ENCODE results near the gene RUVBL2.

Gene RUVBL2

GRCh38 chr19:48993175-48994034 is at the start of gene RUVBL2, which contains the start of gene GYS1:
Gene RUVBL2, plus strand, starts transcription at chr19:48993887. Its CDS starts 25 bp downstream, at chr19:48993912.
Gene GYS1, minus strand, starts transcription at chr19:48993309. Its CDS starts 197 bp downstream, at chr19:48993112.
- peak; percentile 97 to 100 (median 99) for DNase-seq
- intact Hi-C loops (cut with DNase I), result no loop called here

DNA sequence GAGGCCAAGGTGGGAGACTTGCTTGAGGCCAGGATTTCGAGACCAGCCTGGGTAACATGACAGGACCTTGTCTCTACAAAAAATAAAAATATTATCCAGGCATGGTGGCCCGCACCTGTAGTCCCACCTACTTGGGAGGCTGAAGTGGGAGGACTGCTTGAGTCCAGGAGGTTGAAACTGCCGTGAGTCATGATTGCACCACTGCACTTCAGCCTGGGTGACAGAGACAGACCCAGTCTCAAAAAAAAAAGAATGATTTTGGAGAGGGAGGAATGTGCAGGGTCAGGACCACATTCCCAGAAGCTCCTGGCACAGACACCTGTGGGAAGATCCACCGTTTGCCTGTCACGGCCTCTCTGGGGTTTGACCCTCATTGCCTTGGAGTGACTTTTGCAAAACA is 48.3 kb upstream of the RUVBL2 start:
- DNase-seq, result no peak
- intact Hi-C loops (cut with DNase I), result no loop called here

GRCh38 chr19:48945817-48946216 is 47.9 kb upstream of the RUVBL2 start:
- intact Hi-C loops (cut with DNase I), result no loop called here
- no peak for DNase-seq

GRCh38 chr19:48946463-48947257 is 47.0 kb upstream of the RUVBL2 start:
- no peak for DNase-seq
- intact Hi-C loops (cut with DNase I), result no loop called here

DNA sequence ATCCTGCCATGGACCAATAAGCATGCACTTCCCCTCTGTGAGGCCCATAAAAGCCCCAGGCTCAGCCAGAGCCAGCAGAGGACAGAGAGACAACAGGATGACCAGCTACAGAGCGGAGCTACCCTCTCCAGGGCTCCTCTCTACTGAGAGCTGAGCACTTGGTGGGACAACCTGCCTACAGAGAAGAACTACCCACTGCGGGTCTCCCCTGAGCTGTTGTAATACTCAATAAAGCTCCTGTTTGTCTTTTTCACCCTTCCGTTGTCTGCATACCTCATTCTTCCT is 46.5 kb upstream of the RUVBL2 start:
- intact Hi-C loops (cut with DNase I), result no loop called here
- DNase-seq, result no peak

- no peak for DNase-seq
- intact Hi-C loops (cut with DNase I), result no loop called here
Observed at GRCh38 chr19:48950159-48950558, 43.5 kb upstream of the RUVBL2 start.

DNA sequence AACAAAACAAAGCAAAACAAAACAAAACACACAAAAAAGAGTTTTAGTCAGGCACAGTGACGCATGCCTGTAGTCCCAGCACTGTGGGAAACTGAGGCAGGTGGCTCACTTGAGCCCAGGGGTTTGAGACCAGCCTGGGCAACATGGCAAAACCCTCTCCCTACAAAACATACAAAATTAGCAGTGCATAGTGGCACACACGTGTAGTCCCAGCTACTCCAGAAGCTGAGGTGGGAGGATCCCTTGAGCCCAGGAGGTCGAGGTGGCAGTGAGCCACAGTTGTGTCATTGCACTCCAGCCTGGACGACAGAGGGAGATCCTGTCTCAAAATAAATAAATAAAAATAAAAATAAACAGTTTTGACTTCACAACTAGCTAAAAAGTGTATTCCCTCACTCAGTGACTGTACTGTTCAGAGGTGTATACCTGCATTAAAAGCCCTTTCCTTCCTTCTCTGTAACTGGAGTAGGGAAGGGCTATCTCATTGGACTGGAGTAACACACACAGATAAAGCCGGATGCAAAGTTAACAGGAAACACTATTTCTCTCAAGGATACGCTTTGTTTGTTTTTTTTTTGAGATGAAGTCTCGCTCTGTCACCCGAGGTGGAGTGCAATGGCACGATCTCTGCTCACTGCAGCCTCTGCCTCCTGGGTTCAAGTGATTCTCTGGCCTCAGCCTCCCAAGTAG is 42.7 kb upstream of the RUVBL2 start:
- intact Hi-C loops (cut with DNase I), result no loop called here

DNA sequence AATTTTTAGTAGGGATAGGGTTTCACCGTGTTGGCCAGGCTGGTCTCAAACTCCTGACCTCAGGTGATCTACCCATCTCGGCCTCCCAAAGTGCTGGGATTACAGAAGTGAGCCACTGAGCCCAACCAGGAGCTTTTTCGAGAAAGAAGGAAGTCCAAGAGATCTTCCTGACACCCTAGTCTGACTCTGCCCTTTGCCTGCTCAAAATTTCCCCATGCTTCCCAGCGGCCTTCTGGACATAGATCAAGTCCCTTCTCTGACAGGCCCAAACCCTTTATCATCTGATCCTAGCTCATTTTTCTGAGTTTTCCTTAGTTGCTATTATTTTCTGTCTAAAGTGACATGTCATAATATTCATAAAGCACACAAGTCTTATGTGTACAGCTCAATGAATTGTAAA is 40.5 kb upstream of the RUVBL2 start:
- intact Hi-C loops (cut with DNase I), result no loop called here

More for the DNA sequence above, 42.7 kb upstream of the RUVBL2 start:
- DNase-seq, result no peak

GRCh38 chr19:48953990-48954594 is 39.6 kb upstream of the RUVBL2 start:
- intact Hi-C loops (cut with DNase I), result no loop called here
- DNase-seq, result no peak

More for the DNA sequence above, 40.5 kb upstream of the RUVBL2 start:
- no peak for DNase-seq

DNA sequence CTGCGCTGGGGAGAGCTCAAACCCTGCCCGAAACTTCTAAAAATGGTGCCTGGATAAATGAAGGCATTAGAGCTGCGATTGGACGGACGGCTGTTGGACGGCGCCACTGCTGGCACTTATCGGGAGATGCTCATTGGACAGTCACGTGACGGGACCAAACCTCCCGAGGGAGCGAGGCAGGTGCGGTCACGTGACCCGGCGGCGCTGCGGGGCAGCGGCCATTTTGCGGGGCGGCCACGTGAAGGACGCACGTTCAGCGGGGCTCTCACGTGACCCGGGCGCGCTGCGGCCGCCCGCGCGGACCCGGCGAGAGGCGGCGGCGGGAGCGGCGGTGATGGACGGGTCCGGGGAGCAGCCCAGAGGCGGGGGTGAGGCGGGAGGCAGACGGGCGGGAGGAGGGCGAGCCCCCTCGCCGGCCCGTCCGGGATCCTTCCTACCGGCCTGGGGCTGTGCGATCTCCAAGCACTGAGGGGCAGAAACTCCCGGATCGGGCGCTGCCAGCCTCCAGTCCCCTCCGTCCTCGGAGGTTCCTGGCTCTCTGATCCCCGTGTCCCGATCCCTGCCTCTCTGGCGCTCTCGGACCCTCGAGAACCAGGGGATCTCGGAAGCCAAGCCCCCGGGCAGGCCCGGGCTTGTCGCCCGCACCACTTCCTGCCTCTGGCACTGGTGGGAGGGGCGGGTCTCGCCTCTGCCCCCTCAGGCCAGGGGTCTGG is 38.9 kb upstream of the RUVBL2 start, which contains the start of gene BAX:
Gene BAX, plus strand, starts transcription at position 281 of the 713 bp plus-strand sequence. Its CDS starts 54 bp downstream, at position 335.
- DNase-seq, result peak; percentile 94 to 99 (median 96)
- intact Hi-C loops (cut with DNase I), result no loop called here

DNA sequence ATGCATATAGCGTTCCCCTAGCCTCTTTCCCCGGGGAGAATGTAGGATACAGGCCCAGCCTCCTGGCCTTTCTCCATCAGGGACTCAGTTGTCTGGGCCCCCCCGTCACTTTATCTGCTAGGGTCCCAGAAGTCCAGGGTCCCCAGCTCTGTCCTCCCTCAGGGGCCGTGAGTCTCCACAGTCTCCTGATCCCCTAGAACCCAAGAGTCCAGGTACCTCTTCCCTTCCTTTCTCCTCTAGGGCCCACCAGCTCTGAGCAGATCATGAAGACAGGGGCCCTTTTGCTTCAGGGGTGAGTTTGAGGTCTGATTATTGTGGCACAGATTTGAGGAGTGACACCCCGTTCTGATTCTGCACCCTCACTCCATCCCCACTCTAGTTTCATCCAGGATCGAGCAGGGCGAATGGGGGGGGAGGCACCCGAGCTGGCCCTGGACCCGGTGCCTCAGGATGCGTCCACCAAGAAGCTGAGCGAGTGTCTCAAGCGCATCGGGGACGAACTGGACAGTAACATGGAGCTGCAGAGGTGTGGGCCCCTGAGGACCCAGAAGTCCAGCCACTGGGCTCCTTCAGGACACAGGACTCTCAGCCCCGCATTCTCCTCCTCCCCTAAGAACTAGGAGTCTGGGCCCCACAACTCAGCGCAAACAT is 38.3 kb upstream of the RUVBL2 start:
- DNase-seq, result no peak
- intact Hi-C loops (cut with DNase I), result no loop called here

- intact Hi-C loops (cut with DNase I), result no loop called here
- DNase-seq, result no peak
Observed at GRCh38 chr19:48958006-48958405, 35.7 kb upstream of the RUVBL2 start.

DNA sequence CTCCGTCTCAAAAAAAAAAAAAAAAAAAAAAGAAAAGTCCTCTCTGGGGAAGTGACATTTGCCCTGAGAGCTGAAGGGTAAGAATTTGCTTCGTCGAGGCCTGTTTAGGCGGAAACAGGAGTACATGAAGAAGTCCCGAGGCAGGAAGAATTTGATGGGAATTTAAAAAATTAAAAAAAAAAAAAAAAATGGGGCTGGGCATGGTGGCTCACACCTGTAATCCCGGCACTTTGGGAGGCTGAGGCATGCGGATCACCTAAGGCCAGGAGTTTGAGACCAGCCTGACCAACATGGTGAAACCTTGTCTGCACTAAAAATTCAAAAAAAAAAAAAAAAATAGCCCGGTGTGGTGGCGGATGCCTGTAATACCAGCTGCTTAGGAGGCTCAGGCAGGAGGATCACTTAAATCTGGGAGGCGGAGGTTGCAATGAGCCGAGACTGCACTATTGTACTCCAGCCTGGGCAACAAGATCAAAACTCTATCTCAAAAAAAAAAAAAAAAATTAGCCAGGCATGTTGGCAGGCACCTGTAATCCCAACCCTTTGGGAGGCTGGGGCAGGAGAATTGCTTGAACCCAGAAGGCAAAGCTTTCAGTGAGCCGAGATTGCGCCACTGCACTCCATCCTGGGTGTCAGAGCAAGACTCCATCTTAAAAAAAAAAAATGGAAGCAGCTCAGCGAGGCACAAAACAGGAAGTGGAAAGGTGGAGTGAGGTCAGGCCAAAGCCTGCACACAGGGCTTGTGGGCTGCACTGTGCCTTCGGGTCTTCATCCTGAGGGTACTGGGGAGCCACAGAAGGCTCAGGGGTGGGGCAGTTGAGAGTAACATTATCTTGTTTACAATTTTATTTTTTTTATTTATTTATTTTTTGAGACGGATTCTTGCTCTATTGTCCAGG is 34.1 kb upstream of the RUVBL2 start:
- intact Hi-C loops (cut with DNase I), result loop anchor here (10.0 kb wide), 1 partner anchor 55 kb away; the partner anchor contains the start of gene NUCB1
- no peak for DNase-seq

- DNase-seq, result no peak
- intact Hi-C loops (cut with DNase I), result loop anchor here (10.0 kb wide), 1 partner anchor 56 kb away; the partner anchor contains the start of gene NUCB1
Observed at GRCh38 chr19:48961051-48961649, 32.5 kb upstream of the RUVBL2 start.

GRCh38 chr19:48961673-48962028 is 32.0 kb upstream of the RUVBL2 start:
- intact Hi-C loops (cut with DNase I), result loop anchor here (10.0 kb wide), 1 partner anchor 57 kb away; the partner anchor contains the start of gene NUCB1
- DNase-seq, result no peak

DNA sequence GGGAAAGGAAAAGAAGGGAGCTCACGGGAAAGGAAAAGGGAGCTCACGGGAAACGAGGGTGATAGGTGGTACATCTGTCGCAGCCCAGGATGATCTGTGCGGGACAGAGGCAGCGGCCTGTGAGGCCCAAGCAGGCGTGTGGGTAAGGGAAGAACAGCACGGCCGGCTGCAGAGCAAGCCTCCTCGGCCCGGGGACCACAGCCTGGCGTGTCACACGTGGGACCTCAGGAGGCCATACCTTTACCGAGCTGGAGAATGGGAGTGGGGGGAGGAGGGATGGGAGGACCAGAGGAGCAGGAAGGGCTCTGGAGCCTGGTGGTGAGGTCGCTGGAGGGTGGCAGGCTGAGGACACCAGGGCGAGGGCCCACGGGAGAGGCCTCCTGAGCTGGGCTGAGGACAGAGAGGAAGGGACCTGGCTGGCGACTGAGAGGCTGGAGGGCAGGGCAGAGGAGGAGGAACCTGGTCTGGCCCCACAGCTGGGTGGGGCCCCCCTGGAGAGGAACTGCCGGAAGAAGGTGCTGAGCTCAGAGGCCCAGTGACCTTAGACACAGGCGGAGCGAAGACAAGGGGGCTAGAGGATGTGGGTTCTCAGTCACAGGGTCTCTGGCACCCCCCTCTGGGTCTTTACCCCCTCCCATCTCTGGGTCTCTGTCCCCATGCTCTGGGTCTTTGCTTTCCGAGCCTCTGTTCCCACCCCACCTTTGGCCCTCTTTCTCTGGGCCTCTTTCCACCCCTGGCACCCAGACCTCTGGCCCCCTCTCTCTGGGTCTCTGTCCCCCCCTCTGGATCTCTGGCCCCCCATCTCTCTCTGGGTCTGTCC is 31.4 kb upstream of the RUVBL2 start:
- intact Hi-C loops (cut with DNase I), result loop anchor here (10.0 kb wide), 1 partner anchor 57 kb away; the partner anchor contains the start of gene NUCB1
- peak in 2 of 10 donors; percentile 25 to 89 for DNase-seq

DNA sequence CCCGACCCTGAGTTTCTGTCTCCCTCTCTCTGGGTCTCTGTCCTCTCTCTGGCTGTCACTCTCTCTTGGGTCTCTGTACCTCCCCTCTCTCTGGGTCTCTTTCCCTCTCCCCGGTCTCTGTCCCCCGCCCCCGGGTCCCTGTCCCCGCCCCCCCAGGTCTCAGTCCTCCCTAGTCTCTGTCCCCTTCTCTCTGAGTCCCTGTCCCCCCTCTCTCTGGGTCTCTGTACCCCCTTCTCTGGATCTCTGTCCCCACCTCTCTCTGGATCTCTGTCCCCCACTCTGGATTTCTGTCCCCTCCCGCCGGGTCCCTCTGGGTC is 30.9 kb upstream of the RUVBL2 start:
- DNase-seq, result no peak
- intact Hi-C loops (cut with DNase I), result loop anchor here (10.0 kb wide), 1 partner anchor 58 kb away; the partner anchor contains the start of gene NUCB1

All from posterior cingulate gyrus (tissue), 11 donors.